Activated T-helper 17 cell treated with anti-CD3 and anti-CD28 coated beads, Interleukin-2, amount 50 U/mL, for 72 hours (primary cell): ENCODE results near the gene RTN1. TPM values are rescaled to one million over a fixed set of nuclear protein-coding genes. Genes with fewer than 3 reads are reported as not detected.
"Not testable (repeated sequence)": the region's sequence is repeated elsewhere in the genome, so short reads cannot be mapped to it uniquely, and the experiment has no call there.

Experiments
- ATAC-seq: fragments of 150-1000 bp; cut with Tn5 transposase; replicated peaks from 2 replicates; pipeline ENCODE4 v1.10.0; 2021; ENCODE audit warnings: mild to moderate bottlenecking, moderate library complexity
- H3K27ac Mint-ChIP-seq: one replicate; pipeline ENCODE4 v1.8.0; 2022; ENCODE audit warnings: mixed read lengths
- H3K27me3 Mint-ChIP-seq: one replicate; pipeline ENCODE4 v1.8.0; 2022; ENCODE audit warnings: mixed read lengths
- H3K36me3 Mint-ChIP-seq: one replicate; pipeline ENCODE4 v1.8.0; 2022; ENCODE audit warnings: low read depth, mild to moderate bottlenecking, mixed read lengths
- H3K4me1 Mint-ChIP-seq: one replicate; pipeline ENCODE4 v1.8.0; 2022; ENCODE audit warnings: mixed read lengths
- H3K4me3 Mint-ChIP-seq: one replicate; pipeline ENCODE4 v1.8.0; 2022; ENCODE audit warnings: mild to moderate bottlenecking, mixed read lengths
- H3K9me3 Mint-ChIP-seq: one replicate; pipeline ENCODE4 v1.8.0; 2022; ENCODE audit warnings: mixed read lengths
- total RNA-seq, 2 donors: library from RNA; stranded (reverse); gene quantifications; one replicate each; pipeline ENCODE4 v1.2.3, GENCODE V29; 2022

The RTN1 gene
- total RNA-seq, 2 donors from 2014 or later, result not detected

DNA sequence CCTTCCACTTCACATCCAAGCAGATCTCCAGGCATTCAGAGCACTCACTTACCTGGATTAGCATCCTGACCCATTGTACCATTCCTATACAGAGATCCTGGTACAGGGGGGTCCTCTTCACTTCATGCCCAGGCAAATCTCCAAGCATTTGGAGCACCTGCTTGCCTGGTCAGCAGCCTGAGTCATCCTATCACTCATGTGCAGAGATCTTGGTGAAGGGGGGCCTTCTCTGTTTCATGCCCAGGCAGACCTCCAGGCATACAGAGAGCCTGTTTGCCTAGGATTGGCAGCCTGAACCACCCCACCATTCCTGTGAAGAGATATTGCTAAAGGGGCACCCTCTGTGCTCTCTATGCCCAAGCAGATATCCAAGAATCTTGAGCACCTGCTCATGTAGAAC lies 182.9 kb downstream of the RTN1 start:
- peaks cover 18% of the 10 kb centered on the region for H3K27me3 Mint-ChIP-seq
- H3K36me3 Mint-ChIP-seq, result no peaks in the 10 kb centered on the region
- H3K9me3 Mint-ChIP-seq, result no peaks in the 10 kb centered on the region
- H3K4me1 Mint-ChIP-seq, result no peaks in the 10 kb centered on the region
- ATAC-seq, result no peak
- H3K4me3 Mint-ChIP-seq, result no peak overlapping the region
- H3K27ac Mint-ChIP-seq, result no peak overlapping the region

DNA sequence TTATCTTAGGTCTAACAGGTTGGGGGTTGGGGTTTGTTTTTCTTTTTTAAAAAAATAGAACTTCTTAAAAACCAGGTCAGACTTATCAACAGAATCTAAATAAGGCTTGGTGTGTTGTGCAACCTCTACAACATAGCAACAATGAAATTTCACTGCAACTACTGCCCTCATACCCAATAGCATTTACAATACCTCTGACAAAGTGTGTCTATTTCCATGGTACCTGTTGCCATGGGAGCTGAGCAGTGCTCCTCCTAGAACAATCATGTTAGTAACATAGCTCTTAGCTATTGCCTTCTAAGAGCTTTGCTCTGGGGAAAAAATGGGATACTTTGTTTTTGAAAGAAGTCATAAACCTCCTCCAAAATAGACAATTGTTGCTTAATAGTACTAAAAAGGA lies 190.7 kb downstream of the RTN1 start:
- no peak overlapping the region for H3K27ac Mint-ChIP-seq

DNA sequence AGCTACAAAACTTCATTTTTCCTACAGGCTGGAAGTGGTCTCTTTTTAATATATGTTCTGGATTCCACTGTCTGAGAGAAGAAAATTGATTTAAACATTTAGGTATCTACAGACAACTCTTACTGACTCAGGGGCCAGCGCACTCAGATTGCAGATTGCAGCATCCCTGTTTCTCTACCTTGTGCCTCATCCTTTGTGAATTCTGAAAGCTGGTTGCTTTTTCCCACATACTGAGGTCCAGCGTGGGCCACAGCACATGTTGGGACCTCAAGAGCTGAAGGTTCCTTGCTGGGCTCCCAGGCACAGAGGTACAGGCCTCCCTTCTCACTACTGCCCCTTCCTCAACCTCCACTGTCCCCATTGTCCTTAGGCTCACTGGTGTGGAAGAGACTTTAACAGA lies 192.2 kb downstream of the RTN1 start:
- no peak for ATAC-seq
- no peak overlapping the region for H3K4me3 Mint-ChIP-seq
- H3K4me1 Mint-ChIP-seq, result no peaks in the 10 kb centered on the region
- no peak overlapping the region for H3K27ac Mint-ChIP-seq
- H3K27me3 Mint-ChIP-seq, result peaks cover 18% of the 10 kb centered on the region
- peaks cover 7% of the 10 kb centered on the region for H3K9me3 Mint-ChIP-seq
- no peaks in the 10 kb centered on the region for H3K36me3 Mint-ChIP-seq

More for the DNA sequence above, 190.7 kb downstream of the RTN1 start:
- no peaks in the 10 kb centered on the region for H3K4me1 Mint-ChIP-seq
- H3K9me3 Mint-ChIP-seq, result no peaks in the 10 kb centered on the region
- peaks cover 16% of the 10 kb centered on the region for H3K27me3 Mint-ChIP-seq
- no peaks in the 10 kb centered on the region for H3K36me3 Mint-ChIP-seq
- ATAC-seq, result no peak
- H3K4me3 Mint-ChIP-seq, result no peak overlapping the region

DNA sequence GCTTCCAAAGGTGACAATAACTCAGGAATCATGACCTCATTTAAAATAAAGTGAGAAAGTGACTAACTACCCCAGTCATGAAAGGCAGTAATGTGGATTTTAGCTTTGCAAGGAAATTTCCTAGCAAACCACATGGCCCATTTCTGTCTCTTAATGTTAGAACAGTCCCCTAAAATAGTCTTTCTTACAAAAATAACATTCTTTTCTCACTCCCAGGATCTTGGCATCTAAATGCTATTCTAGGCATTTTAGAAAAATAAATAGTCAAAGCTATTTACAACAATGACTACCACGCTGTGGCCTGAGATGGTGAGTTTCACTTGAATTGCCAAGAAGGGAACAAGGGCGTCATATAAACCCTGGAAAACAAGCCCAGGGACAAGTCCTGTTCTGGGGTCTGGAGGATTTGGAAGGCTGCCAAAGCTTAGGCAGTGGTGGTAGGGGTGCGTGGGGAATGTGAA lies 192.8 kb downstream of the RTN1 start:
- no peak for ATAC-seq
- Mint-ChIP-seq H3K36me3 (no peaks in the 10 kb centered on the region), H3K27ac (no peak overlapping the region), H3K4me3 (no peak overlapping the region), H3K27me3 (peaks cover 18% of the 10 kb centered on the region), H3K9me3 (peaks cover 7% of the 10 kb centered on the region), H3K4me1 (no peaks in the 10 kb centered on the region)

DNA sequence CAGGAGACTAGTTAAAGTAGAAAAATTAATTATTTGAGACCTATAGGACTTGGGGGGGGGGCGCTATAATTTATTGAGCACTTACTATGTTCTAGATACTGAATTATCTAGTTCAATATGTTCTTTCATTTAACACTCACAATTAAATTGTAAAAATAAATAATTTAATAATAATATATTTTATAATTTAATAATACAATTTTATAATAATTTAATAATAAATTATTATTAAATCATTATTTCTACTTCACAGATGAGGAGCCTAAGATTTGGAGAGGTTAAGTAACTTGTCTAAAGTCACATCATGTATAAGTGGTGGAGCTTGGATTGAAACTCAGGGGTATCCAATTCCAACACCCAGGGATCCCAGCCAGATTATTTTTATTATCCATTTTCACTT lies 195.2 kb downstream of the RTN1 start:
- H3K4me3 Mint-ChIP-seq, result no peak overlapping the region
- no peaks in the 10 kb centered on the region for H3K4me1 Mint-ChIP-seq
- peaks cover 7% of the 10 kb centered on the region for H3K9me3 Mint-ChIP-seq
- H3K27me3 Mint-ChIP-seq, result peaks cover 10% of the 10 kb centered on the region
- no peak for ATAC-seq
- H3K27ac Mint-ChIP-seq, result no peak overlapping the region
- H3K36me3 Mint-ChIP-seq, result no peaks in the 10 kb centered on the region

DNA sequence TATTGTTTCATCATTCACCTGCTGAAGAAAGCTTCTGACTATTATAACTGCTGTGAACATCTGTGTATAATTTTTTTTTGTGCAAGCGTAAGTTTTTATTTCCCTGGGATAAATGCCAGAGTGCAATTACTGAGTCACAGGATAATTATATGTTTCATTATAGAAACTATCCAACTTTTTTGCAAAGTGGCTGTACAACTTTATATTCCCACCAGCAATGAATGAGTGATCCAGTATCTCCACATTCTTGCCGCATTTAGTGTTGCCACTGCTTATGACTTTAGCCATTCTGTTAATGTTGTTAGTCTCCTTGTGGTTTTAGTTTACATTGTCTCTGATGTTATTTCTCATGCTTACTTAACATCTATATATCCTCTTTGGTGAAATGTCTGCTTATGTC lies 205.8 kb downstream of the RTN1 start:
- Mint-ChIP-seq H3K4me3 (no peak overlapping the region), H3K27me3 (no peaks in the 10 kb centered on the region), H3K4me1 (no peaks in the 10 kb centered on the region), H3K36me3 (no peaks in the 10 kb centered on the region), H3K27ac (no peak overlapping the region), H3K9me3 (no peaks in the 10 kb centered on the region)
- ATAC-seq, result no peak

DNA sequence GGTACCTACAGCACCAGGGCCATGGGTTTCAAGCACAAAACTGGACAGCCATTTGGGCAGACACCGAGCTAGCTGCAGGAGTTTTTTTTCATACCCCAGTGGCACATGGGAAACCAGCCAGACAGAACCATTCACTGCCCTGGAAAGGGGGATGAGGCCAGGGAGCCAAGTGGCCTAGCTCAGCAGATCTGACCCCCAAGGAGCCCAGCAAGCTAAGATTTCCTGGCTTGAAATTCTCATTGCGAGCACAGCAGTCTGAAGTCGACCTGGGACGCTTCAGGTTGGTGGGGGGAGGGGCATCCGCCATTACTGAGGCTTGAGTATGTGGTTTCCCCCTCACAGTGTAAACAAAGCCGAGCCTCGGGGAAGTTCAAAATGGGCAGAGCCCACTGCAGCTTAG lies 212.8 kb downstream of the RTN1 start:
- Mint-ChIP-seq H3K27me3 (peaks cover 3% of the 10 kb centered on the region), H3K27ac (no peak overlapping the region), H3K4me3 (no peak overlapping the region), H3K36me3 (no peaks in the 10 kb centered on the region), H3K4me1 (no peaks in the 10 kb centered on the region), H3K9me3 (no peaks in the 10 kb centered on the region)
- no peak for ATAC-seq

DNA sequence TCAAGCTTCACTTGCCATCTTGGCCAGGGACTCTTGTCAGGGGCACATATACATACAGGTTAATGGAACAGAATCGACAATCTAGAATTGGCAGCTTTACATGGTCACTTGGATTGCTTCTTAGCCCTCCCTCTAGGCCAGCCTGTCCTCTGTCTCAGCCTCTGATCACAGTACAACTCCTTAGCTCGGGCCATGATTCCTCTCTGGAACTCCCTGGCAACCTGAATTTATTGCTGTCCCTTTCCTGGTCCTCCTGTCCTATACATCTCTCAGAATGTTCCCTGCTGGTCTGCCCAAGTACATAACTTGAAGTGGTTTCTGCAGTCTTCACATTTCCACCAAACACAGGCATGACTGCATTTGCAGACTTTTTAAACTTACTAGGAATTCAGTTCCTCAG lies 214.1 kb downstream of the RTN1 start:
- Mint-ChIP-seq H3K4me3 (no peak overlapping the region), H3K4me1 (no peaks in the 10 kb centered on the region)

DNA sequence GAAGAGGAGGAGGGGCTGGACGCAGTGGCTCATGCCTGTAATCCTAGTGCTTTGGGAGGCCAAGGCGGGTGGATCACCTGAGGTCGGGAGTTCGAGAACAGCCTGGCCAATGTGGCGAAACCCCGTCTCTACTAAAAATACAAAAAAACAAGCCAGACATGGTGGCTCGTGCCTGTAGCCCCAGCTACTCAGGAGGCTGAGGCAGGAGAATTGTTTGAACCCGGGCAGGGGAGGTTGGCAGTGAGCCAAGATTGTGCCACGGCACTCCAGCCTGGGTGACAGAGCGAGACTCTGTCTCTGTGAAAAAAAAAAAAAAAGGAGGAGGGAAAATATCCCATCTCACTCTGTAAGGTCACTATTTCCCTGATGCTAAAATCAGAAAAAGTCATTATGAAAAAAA lies 216.4 kb downstream of the RTN1 start:
- not testable (repeated sequence) for H3K27me3 Mint-ChIP-seq, H3K4me1 Mint-ChIP-seq, H3K27ac Mint-ChIP-seq, H3K36me3 Mint-ChIP-seq, ATAC-seq, H3K4me3 Mint-ChIP-seq, H3K9me3 Mint-ChIP-seq

More for the DNA sequence above, 214.1 kb downstream of the RTN1 start:
- Mint-ChIP-seq H3K36me3 (no peaks in the 10 kb centered on the region), H3K27me3 (peaks cover 3% of the 10 kb centered on the region), H3K9me3 (no peaks in the 10 kb centered on the region), H3K27ac (no peak overlapping the region)
- ATAC-seq, result no peak

DNA sequence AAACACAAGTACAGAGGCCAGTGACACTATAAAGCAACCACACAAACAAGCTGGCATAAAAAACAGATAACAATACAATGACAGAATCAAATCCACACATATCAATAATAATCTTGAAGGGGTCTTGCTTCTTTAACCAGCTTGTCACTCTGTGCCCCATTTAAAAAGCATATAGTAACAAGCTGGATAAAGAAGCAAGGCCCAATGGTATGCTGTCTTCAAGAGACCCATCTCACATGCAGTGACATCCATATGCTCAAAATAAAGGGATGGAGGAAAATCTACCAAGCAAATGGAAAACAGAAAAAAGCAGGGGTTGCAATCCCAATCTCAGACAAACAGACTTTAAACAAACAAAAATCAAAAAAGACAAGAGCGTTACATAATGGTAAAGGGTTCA lies 223.7 kb downstream of the RTN1 start:
- not testable (repeated sequence) for ATAC-seq, H3K27ac Mint-ChIP-seq, H3K36me3 Mint-ChIP-seq, H3K4me3 Mint-ChIP-seq, H3K4me1 Mint-ChIP-seq
- H3K27me3 Mint-ChIP-seq, result peaks cover 18% of the 10 kb centered on the region
- peaks cover 32% of the 10 kb centered on the region for H3K9me3 Mint-ChIP-seq

DNA sequence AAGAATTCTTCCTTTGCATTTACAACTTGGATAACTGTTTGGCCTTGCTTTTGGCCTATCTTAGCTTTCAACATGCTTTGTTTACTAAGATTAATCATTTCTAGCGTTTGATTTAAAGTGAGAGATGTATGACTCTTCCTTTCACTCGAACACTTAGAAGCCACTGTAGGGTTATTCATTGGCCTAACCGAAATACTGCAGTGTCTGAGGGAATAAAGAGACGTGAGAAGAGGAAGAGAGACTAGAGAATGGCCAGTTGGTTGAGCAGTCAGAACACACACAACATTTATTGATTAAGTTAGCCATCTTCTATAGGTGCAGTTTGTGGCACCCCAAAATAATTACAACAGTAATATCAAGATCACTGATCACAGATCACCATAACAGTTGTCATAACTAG lies 231.7 kb downstream of the RTN1 start:
- Mint-ChIP-seq H3K4me1 (no peaks in the 10 kb centered on the region), H3K9me3 (peaks cover 7% of the 10 kb centered on the region), H3K36me3 (no peaks in the 10 kb centered on the region), H3K27me3 (peaks cover 10% of the 10 kb centered on the region), H3K27ac (no peak overlapping the region), H3K4me3 (no peak overlapping the region)
- no peak for ATAC-seq

DNA sequence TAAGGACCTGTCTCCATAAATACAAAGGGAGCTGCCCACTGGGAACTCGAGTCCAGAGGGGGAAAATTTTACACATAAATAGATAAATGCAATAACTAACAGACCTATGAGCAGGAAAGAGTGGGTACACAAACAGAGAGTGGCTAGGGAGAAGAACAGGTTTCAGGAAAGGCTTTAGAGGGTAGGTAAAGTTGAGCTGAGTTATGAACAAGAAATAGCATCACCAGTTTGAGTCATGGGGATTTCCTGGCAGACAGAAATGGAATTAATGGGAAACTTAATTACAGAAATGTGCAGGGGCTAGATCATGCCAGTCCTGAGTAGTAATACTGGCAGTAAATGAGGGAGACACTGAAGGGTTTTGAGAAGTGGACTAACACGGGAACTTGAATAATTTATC lies 236.0 kb downstream of the RTN1 start:
- Mint-ChIP-seq H3K36me3 (no peaks in the 10 kb centered on the region), H3K4me1 (no peaks in the 10 kb centered on the region), H3K9me3 (no peaks in the 10 kb centered on the region), H3K4me3 (no peak overlapping the region), H3K27ac (no peak overlapping the region), H3K27me3 (peaks cover 42% of the 10 kb centered on the region)
- no peak for ATAC-seq

DNA sequence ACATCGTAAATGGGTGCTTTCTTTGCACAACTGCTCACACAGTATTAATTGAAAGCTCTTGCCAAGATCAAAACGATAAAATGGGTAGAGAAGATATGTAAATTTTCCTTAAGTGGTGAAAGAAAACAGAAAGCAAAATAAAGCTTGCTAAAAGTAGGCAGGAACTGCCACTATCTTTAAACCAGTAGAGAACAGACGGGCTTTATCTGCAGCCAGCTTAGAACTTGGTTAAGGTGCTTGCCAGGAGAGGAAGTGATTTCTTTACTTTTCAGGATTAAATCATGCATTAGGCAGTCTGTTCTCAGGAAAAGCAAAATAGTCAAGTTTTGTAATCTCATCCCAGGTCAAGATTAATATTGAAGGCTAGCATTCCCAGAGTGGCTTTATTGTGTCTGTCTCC lies 237.1 kb downstream of the RTN1 start:
- peaks cover 53% of the 10 kb centered on the region for H3K27me3 Mint-ChIP-seq
- H3K36me3 Mint-ChIP-seq, result no peaks in the 10 kb centered on the region
- no peak for ATAC-seq
- no peak overlapping the region for H3K27ac Mint-ChIP-seq
- H3K9me3 Mint-ChIP-seq, result no peaks in the 10 kb centered on the region
- H3K4me1 Mint-ChIP-seq, result no peaks in the 10 kb centered on the region
- no peak overlapping the region for H3K4me3 Mint-ChIP-seq

DNA sequence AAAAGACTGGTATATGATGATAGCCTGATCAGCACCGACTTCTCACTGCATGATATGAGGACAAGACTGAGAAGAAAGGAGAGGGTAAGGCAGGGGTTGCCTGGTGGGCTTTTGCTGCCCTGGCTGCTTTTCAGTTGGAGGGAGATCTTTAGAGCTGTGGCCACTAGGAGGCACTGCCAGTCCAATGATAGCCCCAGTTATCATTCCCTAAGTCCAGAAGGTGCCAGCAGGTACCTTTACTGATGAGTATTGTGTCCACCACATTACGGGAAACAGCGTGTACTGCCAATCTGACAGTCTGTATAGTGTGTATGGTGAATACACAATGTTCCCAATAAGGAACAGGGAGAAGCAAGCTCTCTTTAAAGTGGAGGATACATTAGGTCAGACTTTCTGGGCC lies 238.2 kb downstream of the RTN1 start:
- no peak overlapping the region for H3K4me3 Mint-ChIP-seq
- H3K27ac Mint-ChIP-seq, result no peak overlapping the region
- peaks cover 56% of the 10 kb centered on the region for H3K27me3 Mint-ChIP-seq
- no peaks in the 10 kb centered on the region for H3K36me3 Mint-ChIP-seq
- no peak for ATAC-seq
- no peaks in the 10 kb centered on the region for H3K4me1 Mint-ChIP-seq
- H3K9me3 Mint-ChIP-seq, result no peaks in the 10 kb centered on the region

DNA sequence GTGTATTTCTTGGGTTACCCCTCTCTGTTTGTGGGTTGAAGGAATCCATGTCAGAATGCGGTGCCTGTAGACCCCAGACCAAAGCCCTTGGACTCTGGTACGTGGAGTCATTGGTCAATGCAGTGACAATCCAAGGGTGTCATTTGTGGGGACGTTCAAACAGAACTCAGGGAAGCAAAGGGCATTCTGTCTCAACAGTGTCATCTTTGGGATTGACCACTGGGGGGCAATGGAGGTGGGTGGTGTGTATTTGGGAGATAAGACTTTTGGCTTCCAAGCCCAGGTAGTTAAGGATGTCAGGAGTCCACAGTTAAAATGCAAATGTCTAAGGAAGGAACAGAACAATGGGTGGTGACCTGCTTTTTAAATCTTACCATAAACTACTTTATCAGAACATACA lies 239.3 kb downstream of the RTN1 start:
- ATAC-seq, result no peak
- no peaks in the 10 kb centered on the region for H3K36me3 Mint-ChIP-seq
- no peak overlapping the region for H3K4me3 Mint-ChIP-seq
- H3K4me1 Mint-ChIP-seq, result no peaks in the 10 kb centered on the region
- no peak overlapping the region for H3K27ac Mint-ChIP-seq
- peaks cover 62% of the 10 kb centered on the region for H3K27me3 Mint-ChIP-seq
- no peaks in the 10 kb centered on the region for H3K9me3 Mint-ChIP-seq

DNA sequence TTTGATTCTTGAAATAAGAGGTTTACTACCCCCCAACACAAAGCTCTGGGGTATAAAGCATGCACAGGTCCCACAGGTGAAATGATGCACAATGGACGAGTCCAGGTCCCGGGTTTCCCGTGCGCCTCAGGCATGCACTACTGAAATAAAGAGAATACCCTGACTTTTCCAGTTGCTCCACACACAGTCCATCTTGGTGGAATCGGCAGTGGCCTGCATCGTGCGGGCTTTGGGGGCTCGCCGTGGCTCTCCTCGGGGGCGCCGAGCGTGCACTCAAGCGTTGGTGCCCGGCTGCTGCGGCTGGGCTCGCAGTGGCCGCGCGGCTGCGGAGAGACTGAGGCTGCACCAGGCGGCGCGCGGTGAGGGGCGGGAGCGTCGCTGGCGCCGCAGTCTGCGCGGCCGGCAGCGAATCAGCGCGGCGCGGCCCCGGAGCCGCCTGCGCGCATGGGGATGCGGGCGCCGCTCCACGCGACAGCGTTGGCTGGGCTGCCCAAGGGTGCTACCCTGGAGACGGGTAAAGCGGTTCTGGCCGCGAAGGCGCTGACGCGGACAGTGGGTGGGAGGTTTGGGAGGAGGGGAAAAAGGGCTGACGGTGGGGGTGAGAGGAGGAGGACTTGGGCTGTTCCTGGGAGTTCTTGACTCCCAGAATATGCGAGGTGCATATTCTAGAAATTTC lies 240.2 kb downstream of the RTN1 start:
- Mint-ChIP-seq H3K4me3 (no peak overlapping the region), H3K27me3 (peaks cover 62% of the 10 kb centered on the region), H3K4me1 (no peaks in the 10 kb centered on the region), H3K27ac (no peak overlapping the region), H3K36me3 (no peaks in the 10 kb centered on the region), H3K9me3 (no peaks in the 10 kb centered on the region)
- no peak for ATAC-seq
